DND-41 (cell line): Measurements from ENCODE around the gene CSF2.
"Not testable (repeated sequence)": the region's sequence is repeated elsewhere in the genome, so short reads cannot be mapped to it uniquely, and the experiment has no call there.

ENCODE experiments used
- EZH2 ChIP-seq: IDR thresholded peaks from 3 replicates; pipeline ENCODE4 v1.6.1; 2012; ENCODE audit warnings: borderline replicate concordance, low read depth, mild to moderate bottlenecking, moderate library complexity, low read length, inconsistent platforms; ENCODE audit not compliant: severe bottlenecking
- TF ChIP-seq, protein P1 (sequence below): IDR thresholded peaks from 2 replicates; pipeline ENCODE4 v1.5.1; 2012; ENCODE audit warnings: borderline replicate concordance, low read length, moderate library complexity, mild to moderate bottlenecking; ENCODE audit not compliant: poor library complexity, severe bottlenecking; ENCODE audit errors: extremely low read depth

DNA sequence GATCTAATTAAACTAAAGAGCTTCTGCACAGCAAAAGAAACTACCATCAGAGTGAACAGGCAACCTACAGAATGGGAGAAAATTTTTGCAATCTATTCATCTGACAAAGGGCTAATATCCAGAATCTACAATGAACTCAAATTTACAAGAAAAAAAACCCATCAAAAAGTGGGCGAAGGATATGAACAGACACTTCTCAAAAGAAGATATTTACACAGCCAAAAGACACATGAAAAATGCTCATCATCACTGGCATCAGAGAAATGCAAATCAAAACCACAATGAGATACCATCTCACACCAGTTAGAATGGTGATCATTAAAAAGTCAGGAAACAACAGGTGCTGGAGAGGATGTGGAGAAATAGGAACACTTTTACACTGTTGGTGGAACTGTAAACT, 34.9 kb downstream of the CSF2 start:
- TF ChIP-seq, protein P1, sequence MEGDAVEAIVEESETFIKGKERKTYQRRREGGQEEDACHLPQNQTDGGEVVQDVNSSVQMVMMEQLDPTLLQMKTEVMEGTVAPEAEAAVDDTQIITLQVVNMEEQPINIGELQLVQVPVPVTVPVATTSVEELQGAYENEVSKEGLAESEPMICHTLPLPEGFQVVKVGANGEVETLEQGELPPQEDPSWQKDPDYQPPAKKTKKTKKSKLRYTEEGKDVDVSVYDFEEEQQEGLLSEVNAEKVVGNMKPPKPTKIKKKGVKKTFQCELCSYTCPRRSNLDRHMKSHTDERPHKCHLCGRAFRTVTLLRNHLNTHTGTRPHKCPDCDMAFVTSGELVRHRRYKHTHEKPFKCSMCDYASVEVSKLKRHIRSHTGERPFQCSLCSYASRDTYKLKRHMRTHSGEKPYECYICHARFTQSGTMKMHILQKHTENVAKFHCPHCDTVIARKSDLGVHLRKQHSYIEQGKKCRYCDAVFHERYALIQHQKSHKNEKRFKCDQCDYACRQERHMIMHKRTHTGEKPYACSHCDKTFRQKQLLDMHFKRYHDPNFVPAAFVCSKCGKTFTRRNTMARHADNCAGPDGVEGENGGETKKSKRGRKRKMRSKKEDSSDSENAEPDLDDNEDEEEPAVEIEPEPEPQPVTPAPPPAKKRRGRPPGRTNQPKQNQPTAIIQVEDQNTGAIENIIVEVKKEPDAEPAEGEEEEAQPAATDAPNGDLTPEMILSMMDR, result not testable (repeated sequence)
- TF ChIP-seq EZH2, result not testable (repeated sequence)
